ENCODE data around the gene MAFG.
"Not testable (repeated sequence)": the region's sequence is repeated elsewhere in the genome, so short reads cannot be mapped to it uniquely, and the experiment has no call there.

The MAFG gene

DNA sequence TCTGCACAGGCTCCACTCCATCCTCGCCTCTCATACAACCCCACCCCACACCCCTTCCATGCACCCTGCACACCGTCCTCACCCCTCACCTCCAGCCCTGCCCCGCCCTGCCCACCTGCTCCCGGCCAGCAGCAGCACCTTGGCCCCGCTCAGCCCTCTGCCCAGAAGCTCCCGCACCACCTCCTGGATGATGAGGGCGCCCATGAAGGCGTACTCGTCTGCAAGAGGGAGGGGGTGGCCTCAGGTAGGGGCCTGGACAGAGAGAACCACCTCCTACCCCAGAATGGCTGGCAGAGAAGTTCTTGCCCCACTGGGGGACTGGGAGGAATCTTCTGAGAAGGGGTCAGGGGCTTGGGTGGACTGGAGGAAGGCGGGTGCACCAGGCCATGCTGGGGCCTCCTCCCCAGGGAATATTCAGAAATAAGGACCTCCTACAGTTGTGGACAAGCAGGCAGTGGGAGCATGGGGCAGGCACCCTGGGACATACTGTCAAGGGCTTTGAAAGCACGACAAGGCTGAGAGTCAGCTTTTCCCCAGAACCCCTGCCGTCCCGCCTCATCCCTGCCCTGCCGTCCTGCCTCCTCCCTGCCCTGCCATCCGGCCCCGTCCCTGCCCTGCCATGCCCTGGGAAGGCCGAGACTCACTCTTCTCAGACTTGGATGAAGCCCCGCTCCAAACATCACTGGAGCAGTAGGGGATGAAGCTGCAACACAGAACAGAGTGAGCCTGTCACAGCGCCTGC is 30.3 kb upstream of the MAFG start:
- no peak for DNase-seq

DNA sequence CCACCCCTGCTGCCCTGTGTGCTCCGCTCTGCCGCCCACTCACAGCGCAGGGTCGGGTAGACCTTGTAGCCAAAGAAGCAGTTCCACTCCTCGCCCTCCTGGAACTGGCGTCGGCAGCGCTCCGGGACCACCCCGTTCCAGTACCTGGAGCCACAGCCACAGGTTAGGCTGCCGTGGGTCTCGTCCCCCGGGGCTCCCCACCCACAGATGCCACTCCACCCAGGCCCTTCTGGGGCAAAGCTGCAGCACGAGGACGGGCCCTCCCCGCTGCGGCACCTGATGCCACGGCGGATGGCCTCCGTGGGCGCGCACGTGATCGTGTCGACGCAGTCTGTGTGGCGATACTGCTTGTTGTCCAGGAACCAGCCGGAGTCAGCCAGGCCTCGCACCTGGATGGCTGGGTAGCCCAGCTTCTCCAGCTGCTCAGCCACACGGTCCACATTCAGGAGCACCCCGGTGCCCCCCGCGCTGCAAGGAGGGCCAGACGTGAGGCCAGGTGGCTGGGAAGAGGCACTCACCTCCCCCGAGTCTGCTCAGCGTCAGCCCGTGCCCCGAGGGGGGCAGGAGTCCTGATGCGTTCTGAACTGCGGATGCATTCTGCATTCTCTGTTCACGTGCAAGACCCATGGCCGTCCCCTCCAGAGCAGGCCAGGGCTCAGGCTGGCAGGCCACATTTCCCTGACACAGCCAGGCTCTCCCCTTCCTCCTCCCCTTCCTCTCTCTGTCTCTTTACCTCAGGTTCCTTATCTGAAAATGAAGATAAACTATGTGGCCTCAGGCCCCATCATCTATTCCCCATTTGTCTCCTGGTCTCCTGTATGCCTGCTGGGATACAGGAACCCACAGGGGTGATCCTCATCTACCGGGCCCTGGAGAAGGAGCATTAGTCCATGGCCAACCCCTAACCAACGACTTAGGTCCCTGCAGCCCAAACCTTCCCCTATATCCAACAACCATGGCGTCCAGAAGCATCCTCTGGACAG is 29.4 kb upstream of the MAFG start:
- no peak for DNase-seq

DNA sequence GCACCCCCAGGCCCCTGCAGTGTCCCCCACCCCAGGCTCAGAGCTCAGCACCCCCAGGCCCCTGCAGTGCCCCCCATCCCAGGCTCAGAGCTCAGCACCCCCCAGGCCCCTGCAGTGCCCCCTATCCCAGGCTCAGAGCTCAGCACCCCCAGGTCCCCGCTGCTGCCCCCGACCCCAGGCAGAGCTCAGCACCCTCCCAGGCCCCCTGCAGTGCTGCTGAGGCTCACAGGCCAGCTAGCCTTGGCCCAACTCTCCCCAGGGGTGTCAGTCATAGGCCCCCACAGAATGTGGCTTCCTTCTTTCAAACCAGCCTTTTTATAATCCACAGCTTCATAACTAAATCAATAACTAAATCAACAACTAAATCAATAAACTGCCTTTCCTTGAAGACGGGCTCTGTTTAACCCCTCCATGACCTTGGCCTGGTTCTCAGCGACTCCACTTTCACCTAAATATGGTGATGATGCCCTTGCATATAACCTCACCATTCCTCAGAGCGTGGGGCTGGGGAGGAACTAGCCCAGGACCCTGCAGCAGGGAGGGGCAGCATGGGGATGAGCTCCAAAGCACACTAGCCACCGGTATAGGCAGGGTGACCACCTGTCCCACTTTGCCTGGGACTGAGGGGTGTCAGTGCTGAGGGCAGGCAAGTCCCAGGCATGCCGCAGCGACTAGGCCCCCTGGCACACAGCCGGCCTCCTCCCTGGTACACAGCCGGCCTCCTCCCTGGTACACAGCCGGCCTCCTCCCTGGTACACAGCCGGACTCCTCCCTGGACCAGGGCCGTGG is 28.4 kb upstream of the MAFG start:
- DNase-seq: no peak

DNA sequence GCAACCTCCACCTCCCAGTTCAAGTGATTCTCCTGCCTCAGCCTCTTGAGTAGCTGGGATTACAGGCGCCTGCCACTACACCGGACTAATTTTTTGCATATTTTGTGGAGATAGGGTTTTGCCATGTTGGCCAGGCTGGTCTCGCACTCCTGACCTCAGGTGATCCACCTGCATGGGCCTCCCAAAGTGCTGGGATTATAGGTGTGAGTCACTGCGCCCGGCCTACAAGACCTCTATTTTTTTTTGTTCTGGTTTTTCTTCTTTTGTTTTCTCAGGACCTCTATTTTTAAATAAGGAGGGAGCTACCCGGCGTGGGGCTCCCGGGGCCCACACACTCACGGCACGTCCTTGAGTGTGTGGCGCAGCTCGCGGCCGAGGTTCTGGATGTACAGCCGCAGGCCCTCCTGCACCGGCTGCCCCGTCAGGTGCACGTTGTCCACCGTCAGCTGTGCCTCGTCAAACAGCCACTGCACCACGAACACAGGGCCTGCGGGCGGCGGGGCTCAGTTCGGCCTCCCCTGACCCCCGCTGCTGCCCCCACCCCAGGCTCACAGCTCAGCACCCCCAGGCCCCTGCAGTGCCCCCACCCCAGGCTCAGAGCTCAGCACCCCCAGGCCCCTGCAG is 27.6 kb upstream of the MAFG start:
- no peak for DNase-seq

DNA sequence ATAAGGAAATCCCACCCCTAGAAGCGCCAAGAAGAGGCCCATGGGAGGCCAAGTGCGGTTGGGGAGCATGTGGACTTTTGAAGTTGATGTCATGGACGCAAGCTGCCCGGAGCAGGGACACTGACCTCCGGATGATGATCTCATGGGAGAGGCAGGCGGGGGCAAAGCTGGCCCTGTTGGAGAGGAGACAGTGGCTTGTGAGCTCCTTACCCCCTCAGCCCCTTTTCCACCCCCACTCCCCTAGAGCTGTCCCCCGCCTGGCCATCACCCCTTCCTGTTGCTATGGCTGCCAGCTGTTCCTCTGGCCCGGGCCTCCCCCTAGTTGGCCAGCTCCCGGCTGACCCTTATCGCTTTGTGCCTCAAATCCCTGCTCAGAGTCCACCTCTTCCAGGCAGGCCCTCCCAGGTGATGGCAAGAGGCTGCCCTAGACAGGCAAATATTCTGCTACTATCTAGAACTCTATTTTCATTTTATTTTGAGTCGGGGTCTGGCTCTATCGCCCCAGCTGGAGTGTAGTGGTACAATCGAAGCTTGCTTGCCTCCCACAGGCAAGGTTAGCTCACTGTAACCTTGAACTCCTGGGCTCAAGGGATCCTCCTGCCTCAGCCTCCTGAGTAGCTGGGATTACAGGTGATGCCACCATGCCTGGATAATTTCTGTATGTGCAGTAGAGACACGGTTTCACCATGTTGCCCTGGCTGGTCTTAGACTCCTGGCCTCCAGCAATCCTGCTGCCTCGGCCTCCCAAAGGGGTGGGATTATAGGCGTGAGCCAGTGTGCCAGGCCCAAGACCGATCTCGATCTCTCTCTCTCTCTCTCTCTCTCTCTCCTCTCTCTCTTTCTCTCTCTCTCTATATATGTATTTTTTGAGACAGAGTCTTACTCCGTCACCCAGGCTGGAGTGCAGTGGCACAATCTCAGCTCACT is 26.9 kb upstream of the MAFG start:
- no peak for DNase-seq

DNA sequence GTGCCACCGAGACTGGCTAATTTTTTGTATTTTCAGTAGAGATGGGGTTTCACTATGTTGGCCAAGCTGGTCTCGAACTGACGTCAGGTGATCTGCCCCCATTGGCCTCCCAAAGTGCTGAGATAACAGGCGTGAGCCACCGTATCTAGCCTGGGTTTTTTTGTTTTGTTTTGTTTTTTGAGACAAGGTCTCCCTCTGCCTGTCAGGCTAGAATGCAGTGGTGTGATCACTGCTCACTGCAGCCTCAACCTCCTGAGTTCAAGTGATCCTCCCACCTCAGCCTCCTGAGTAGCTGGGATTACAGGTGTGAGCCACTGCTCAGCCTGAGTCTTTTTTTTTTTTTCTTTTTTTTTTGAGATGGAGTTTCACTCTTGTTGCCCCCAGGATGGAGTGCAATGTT is 25.9 kb upstream of the MAFG start:
- DNase-seq: not testable (repeated sequence)

DNA sequence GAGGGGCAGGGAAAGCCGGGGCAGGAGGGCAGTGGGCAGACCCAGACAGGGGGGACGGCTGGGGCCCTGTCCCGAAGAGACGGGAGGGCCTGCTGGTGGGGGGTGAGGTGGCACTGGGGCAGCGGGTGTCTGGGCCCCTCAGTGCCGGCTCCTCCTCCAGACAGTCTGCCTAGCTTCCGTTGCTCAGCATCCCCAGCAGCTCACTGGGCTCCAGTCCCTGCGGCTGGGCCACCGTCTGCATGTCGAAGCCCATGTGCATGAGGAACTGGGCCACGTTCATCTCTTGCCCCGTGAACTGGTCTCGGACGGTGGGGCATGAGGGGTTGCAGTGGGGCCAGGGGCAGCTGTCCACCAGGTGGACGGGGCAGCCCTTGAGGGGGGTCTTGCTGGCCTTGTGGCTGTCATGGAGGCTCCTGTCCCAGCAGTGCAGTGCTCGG is 25.3 kb upstream of the MAFG start:
- DNase-seq: no peak

DNA sequence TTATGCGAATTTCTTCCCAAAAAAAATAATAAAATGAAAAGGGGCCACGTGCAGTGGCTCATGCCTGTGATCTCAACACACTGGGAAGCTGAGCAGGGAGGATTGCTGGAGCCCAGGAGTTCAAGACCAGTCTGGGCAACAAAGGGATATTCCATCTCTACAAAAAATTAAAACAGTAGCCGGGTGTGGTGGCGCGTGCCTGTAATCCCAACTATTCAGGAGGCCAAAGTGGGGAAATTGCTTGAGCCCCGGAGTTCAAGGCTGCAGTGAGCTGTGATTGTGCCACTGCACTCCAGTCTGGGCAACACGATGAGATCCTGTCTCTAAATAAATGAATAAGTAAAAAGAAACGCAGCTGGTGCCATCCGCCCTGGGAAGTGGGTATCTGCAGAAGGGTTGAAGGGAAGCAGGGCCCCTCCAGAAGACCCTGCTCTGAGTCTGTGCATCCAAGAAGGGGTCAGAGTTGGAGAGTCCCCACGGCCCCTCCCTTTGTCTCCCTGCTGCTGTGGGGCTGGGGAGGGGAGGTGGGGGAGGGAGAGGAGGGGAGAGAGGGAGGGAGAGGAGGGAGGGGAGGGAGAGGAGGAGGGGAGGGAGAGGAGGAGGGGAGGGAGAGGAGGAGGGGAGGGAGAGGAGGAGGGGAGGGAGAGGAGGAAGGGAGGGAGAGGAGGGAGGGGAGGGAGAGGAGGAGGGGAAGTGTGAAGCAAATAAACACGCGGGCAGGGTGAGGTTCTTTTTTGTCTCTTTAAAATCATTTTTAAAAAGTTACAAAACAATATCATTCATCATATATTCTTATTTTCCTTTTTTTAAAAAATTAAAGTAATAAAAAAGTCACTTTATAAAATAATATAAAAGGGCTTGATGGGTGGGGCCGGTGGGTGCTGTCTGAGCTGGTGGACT is 24.5 kb upstream of the MAFG start:
- DNase-seq: no peak

DNA sequence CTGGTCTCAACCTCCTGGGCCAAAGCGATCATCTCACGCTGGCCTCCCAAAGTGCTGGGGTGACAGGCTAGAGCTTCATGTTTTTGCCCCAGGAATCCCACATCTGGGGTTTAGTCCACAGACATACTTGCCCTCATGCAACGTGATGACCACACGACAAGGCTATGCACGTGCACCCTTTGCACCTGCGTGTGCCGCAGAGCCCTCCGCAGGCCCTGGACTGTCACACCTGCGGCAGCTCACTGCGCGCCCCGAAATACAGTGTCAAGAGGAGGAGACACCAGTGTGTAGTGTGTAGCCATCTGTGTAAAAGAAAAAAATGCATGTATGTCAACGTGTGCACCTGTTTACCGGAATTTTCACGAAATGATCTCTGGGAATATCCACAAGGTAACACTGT is 23.0 kb upstream of the MAFG start:
- DNase-seq: no peak

DNA sequence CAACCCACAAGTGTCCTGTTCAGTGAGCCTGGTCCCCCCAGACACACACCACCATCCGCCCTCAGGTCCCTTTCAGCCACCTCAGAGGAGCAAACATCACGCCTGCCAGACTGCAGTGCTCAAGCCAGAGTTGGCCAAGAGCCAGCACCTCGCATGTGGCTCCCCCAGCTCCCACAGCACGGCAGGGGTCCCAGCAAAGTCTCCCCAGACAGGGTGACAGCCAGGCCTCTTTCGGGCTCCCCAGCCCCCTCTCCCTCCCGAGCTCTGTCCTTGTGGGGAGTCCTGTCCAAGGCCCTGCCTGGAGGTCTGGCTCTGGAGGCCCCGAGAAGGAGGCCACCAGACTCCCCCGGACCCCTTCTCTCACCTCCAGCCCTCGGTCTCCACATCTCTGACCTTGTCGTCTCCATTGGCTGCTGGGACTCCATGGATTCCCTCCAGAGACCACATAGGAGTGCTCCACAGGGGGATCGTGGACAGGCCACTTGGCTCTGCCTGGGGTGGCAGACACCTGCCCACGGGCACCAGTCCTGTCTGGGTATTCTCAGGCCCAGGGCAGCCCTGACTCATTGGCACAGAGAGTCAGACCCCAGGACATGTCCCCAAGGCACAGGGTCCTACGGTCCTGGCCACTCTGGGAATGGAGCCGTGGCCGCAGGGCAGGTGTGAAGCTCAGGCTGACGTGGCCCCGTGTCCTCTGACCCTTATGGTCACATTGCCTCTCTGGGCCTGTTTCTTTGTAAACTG is 21.3 kb upstream of the MAFG start:
- no peak for DNase-seq

DNA sequence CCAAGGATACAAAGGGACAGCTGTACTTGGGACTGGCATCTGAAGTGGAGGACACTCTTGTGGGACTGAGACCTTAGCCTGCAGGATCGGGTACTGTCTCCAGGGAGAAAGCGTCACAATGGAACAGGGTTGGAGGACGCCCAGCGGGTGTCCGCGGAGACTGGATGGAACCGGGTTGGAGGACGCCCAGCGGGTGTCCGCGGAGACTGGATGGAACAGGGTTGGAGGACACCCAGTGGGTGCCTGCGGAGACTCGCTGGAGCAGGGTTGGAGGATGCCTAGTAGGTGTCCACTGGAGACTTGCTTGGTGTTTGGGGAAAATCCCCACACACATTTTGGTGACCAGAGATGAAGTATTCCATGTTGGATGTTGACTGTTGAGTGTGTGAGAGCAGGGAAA is 19.7 kb upstream of the MAFG start, which contains the start of gene MYADML2:
TSS of gene MYADML2 (minus strand) at position 45 of the 400 bp plus-strand sequence. CDS start 5,492 bp downstream, outside the sequence.
- no peak for DNase-seq

DNA sequence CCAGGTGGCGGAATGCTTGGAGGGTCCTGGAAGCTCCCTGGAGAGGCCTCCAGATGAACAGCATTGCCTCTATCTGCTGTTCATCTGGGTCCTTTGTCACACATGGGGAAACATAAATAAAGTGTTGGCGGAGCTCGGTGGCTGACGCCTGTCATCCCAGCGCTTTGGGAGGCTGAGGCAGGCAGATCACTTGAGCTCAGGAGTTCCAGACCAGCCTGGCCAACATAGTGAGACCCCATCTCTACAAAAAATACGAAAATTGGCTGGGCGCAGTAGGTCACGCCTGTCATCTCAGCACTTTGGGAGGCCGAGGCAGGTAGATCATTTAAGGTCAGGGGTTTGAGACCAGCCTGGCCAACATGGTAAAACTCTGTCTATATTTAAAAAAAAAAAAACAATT is 17.3 kb upstream of the MAFG start:
- DNase-seq: no peak

DNA sequence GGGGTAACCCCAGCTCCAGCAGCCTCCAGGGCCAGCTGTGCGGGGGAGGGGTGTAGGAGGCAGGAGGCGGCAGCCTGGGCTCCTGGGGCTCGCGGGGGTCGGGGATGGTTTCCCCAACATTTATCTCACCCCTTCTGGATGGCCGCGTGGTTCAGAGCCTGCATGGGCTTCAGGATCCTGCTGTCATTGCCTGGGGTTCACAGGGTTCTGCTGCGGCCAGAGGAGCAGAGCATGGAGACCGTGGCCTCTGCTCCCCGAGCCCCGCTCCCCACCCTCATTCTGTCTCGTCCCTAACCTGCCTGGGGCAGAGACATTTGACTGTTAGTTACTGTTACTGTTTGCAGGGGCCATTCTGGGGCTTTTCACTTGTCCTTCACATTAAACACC is 14.6 kb upstream of the MAFG start:
- no peak for DNase-seq

DNA sequence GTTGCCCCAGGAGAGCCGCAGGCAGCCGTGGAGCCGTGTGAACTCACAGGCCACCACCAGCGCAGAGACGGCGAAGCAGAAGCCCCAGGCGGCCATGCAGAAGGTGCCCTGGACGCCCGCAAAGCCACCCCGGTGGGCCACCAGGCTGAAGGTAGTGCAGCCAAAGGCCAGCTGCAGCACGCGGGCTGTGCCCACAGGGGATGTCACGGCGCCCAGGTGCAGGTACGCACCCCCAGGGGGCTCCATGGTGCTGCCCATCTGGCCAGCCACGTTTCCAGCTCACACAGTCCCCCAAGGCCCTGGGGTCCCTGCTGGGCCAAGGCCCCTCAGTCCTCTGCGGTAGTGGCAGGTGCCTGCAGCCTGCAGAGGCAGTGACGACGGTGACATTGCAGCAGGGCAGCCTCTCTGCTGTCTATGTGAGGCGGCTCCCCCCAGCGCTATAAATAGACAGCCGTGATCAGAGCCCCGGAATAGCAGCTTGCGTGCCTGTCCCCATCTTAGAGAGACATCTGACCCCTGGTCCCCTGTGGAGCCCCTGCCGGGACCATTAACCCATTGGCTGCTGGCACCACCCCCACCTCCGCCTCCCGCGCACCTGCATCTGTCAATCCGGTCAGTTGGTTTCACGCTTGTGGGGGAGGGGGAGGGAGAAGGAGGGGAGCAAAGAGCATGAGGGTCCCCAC is 14.1 kb upstream of the MAFG start:
- DNase-seq: no peak

DNA sequence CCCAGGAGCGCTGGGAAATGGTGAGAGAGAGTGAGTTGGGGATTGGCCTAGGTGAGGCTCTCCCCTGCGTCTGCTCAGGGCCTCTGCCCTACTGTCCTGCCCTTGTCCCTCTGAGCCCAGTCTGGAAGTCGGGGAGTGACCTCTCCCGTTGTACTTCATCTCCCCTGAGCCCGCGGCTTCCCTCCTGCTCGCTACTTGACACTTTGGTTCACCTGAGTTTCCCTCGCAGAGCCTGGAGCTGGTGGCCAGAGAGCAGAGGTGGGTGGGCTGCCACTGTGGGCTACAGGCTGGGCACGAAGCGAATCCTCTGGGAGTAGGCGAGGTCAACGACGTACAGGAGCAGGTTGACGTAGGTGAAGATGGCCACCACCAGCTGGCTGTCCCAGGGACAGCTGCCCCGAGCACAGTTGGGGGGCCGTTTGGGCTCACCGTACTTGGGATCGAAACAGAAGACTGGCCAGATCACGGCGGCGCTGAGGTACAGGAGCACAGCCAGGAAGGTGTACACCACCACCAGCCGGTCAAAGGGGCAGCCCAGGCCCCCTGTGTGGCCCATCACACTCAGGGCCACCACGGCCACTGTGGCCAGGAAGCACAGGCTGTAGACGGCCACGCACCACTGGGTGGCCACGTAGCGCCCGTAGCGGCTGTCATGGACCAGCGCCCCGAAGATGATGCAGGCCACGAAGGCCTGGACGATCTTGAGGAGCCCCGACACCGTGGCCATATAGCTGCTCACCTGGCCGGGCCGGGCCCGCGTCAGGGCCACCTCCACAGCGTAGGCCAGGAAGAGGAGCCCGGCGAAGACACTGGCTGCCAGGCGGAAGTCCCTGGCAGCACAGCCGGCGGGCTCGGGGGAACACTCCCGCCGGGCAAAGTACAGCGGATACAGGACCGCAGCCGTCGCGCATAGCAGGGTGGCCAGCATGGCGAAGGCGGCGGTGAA is 13.3 kb upstream of the MAFG start:
- DNase-seq: no peak

DNA sequence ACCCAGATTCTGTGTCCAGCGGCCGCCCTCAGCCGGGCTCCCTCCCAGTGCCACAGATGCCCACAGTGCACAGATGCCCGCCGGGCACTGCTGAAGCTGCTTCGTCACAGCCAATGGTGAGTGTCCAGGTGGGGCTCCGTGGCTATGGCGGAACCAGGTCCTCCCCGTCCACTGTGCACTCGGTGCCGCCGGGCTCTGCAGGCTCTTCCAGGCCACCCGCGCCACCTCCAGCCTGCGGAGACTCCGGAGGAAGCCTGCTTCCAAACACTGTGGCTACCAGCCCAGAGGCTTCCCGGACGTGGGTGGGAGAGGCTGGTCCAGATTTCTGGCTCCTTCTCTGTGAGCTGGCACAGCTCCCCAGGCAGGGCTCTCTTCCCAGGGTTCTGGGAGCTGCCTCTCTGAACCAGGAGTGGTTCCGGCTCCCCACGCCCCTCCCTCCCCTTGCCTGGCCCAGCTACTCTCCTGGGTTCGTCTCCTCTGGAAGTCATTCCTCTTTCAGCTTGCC is 12.4 kb upstream of the MAFG start:
- no peak for DNase-seq

DNA sequence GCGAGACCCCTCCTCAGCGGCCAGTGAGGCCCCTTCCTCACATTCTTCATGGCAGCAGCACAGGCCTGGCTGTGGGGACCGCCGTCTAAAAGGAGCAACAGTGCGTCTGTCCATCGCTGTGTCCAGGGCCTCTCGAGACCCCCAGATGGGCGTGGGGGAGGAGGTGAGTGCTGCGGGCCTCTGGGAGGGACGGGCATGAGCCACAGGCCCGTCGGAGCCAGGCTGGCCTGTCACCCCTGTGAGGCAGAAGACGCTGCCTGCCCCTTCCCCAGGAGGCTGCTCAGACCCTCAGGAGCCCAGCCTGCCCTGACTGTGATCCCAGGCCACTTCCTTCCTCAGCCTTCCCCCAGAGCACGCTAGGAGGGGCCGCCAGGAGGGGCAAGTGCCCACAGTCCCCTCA is 11.7 kb upstream of the MAFG start:
- DNase-seq: no peak

DNA sequence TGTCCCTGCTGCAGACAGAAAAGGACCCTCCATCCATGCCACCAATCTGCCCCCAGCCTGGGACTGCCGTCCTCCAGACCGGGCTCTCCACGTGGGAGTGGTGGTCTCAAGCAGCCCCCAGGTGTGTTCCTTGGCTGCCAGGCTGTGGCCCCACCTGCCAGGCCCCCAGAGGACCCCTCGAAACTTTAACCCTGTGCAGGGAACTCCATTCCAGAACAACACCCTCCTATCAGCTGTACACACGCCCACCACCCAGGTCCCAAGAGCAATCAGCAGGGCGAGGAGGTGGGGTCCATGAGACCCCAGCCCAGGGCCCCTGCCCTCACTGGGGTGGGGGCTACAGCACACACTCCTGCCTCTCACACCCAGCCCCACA is 8.2 kb upstream of the MAFG start:
- no peak for DNase-seq
